ENCODE measurements around the gene ARHGDIG. TPM values are rescaled to one million over a fixed set of nuclear protein-coding genes. Genes with fewer than 3 reads are reported as not detected.

Gene ARHGDIG
- total and polyA plus RNA-seq, 9 of the 15 experiments (the other 6 are each of a cell fraction or from before 2014, with no cell fraction given) = 0.36 to 2.5 (median 0.64) TPM; not detected in 2

DNA sequence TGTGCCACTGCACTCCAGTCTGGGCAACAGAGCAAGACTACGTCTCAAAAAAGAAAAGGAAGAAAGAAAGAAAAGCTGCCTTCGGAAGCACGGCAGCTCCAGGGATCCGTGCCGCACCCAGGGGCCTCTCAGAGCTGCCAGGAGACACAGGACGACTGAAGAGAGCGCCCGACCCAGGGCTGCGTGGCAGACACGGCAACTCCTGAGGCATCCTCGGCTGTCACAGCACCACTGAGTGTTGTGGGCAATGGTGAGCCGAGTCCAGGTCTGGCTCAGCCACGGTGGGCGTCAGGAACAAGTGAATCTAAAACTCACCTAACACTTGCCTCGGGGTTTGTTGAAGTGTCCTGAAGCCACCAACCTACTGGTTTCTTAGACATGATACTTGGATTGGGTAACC, 31.3 kb downstream of the ARHGDIG start:
- Histone ChIP-seq H3K4me1 (replicated peaks in 1 of 2; ENCODE audit: control insufficient read depth in 2 of 2, insufficient read depth in 2 of 2, low read length in 2 of 2) (peaks cover 0 to 17% of the 10 kb centered on the region in 2 experiments; a peak in 2 of 5 replicates), H3K79me2 (ENCODE audit: control insufficient read depth, insufficient read depth, low read length) (peaks cover 48% of the 10 kb centered on the region), H3K9me1 (ENCODE audit: control insufficient read depth, insufficient read depth, low read length) (no peaks in the 10 kb centered on the region), H3K27ac (ENCODE audit: extremely low read depth, low read depth, low read length) (no peak overlapping the region), H3K9ac (ENCODE audit: insufficient read depth in 1 of 2, low read depth in 2 of 2, low read length in 2 of 2) (no peak overlapping the region), H2AFZ (ENCODE audit: low read depth, low read length) (no peak overlapping the region), H4K20me1 (replicated peaks; ENCODE audit: control insufficient read depth, insufficient read depth, low read length) (peaks cover 13% of the 10 kb centered on the region; the same call in 1 of the 2 replicates), H3K4me3 (no peak overlapping the region), H3K36me3 (ENCODE audit: control insufficient read depth, insufficient read depth, low read length) (peaks cover 71% of the 10 kb centered on the region; the same call in 2 of the 3 replicates), H3K27me3 (ENCODE audit: control insufficient read depth in 2 of 2, insufficient read depth in 2 of 2, low read length in 2 of 2) (no peaks in the 10 kb centered on the region), H3K4me2 (ENCODE audit: insufficient read depth, low read length) (no peak overlapping the region), H3K9me3 (replicated peaks; ENCODE audit: control insufficient read depth, insufficient read depth, low read depth, low read length) (no peaks in the 10 kb centered on the region)
- no TSS peak for BruUV-seq (replicated peaks)
- intact Hi-C loops (cut with micrococcal nuclease) (no loop called here), in situ Hi-C loops (cut with MboI) (no loop called here)
- POLR2A ChIA-PET = interaction anchor here (1.0 kb wide), 1 partner anchor 17 kb away, joined by 4 read pairs; no protein-coding TSS in a partner anchor
- FAIRE-seq (no peak), DNase-seq (ENCODE audit: extremely low read depth in 1 of 4, low spot score in 3 of 4) (no peak), ATAC-seq (no peak)
- WGBS (ENCODE audit: insufficient coverage, low coverage, missing lambda C conversion rate) = 93% methylated on average over 12 of the region's 15 CpGs
- CTCF ChIA-PET (ENCODE audit: low intra/inter-chr PET ratio) = no interaction called here
- TF ChIP-seq ARID2 (IDR thresholded peaks at IDR 0.05) = no peak
- TF ChIP-seq SMAD3 (CRISPR knock-in tag; conservative IDR thresholded peaks at IDR 0.05) = no peak
- no peak for TF ChIP-seq ESRRA (IDR thresholded peaks at IDR 0.05; ENCODE audit: borderline replicate concordance, low read depth)
- no peak for TF ChIP-seq MED1 (CRISPR knock-in tag; IDR thresholded peaks at IDR 0.05; ENCODE audit: borderline replicate concordance)
- TF ChIP-seq MAFG (tag; conservative IDR thresholded peaks at IDR 0.05) = no peak
- no peak for TF ChIP-seq HDAC2 (IDR thresholded peaks at IDR 0.05)
- TF ChIP-seq XRCC3 (IDR thresholded peaks at IDR 0.05) = no peak
- no peak for TF ChIP-seq ZC3H4 (CRISPR knock-in tag; IDR thresholded peaks at IDR 0.05; ENCODE audit: borderline replicate concordance)
- TF ChIP-seq, protein P1, sequence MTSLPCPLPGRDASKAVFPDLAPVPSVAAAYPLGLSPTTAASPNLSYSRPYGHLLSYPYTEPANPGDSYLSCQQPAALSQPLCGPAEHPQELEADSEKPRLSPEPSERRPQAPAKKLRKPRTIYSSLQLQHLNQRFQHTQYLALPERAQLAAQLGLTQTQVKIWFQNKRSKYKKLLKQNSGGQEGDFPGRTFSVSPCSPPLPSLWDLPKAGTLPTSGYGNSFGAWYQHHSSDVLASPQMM (CRISPR knock-in tag; IDR thresholded peaks at IDR 0.05) = no peak
- no peak for TF ChIP-seq KAT2B (IDR thresholded peaks at IDR 0.05; ENCODE audit: low read depth, low read length)
- no peak for TF ChIP-seq RUNX1 (IDR thresholded peaks at IDR 0.05; ENCODE audit: low read depth)
- no peak for TF ChIP-seq ZNF551 (CRISPR knock-in tag; IDR thresholded peaks at IDR 0.05)
- TF ChIP-seq, protein P2, sequence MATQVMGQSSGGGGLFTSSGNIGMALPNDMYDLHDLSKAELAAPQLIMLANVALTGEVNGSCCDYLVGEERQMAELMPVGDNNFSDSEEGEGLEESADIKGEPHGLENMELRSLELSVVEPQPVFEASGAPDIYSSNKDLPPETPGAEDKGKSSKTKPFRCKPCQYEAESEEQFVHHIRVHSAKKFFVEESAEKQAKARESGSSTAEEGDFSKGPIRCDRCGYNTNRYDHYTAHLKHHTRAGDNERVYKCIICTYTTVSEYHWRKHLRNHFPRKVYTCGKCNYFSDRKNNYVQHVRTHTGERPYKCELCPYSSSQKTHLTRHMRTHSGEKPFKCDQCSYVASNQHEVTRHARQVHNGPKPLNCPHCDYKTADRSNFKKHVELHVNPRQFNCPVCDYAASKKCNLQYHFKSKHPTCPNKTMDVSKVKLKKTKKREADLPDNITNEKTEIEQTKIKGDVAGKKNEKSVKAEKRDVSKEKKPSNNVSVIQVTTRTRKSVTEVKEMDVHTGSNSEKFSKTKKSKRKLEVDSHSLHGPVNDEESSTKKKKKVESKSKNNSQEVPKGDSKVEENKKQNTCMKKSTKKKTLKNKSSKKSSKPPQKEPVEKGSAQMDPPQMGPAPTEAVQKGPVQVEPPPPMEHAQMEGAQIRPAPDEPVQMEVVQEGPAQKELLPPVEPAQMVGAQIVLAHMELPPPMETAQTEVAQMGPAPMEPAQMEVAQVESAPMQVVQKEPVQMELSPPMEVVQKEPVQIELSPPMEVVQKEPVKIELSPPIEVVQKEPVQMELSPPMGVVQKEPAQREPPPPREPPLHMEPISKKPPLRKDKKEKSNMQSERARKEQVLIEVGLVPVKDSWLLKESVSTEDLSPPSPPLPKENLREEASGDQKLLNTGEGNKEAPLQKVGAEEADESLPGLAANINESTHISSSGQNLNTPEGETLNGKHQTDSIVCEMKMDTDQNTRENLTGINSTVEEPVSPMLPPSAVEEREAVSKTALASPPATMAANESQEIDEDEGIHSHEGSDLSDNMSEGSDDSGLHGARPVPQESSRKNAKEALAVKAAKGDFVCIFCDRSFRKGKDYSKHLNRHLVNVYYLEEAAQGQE (IDR thresholded peaks at IDR 0.05; ENCODE audit: borderline replicate concordance) = no peak
- TF ChIP-seq, protein P2 (CRISPR knock-in tag; IDR thresholded peaks at IDR 0.05; ENCODE audit: low read depth) = no peak
- TF ChIP-seq ZNF583 (CRISPR knock-in tag; IDR thresholded peaks at IDR 0.05) = no peak
- no peak for TF ChIP-seq MAFK (IDR thresholded peaks at IDR 0.05; ENCODE audit: low read length)
- no peak for TF ChIP-seq MEF2A (IDR thresholded peaks at IDR 0.05; ENCODE audit: control insufficient read depth, low read depth, low read length)
